Omental fat pad (tissue), 4 donors: ENCODE measurements around the gene JAZF1. TPM values are rescaled to one million over a fixed set of nuclear protein-coding genes. Genes with fewer than 3 reads are reported as not detected.

ENCODE experiments used
- ATAC-seq: fragments of 150-250 bp; one replicate; pipeline ENCODE4 v1.9.1; 2016; ENCODE audit warnings: mild to moderate bottlenecking, moderate library complexity; ENCODE audit not compliant: low FRiP score
- DNase-seq: peaks from one replicate; pipeline ENCODE4 v3.0.0-alpha.2; 2019; ENCODE audit warnings: low spot score
- CTCF ChIP-seq, 3 donors: fragments of 450-650 bp; IDR thresholded peaks; one replicate each; pipeline ENCODE4 v1.5.1; 2016 to 2017; ENCODE audit warnings: antibody characterized with exemption in 3 of 3, mild to moderate bottlenecking in 3 of 3, moderate library complexity in 2 of 3
- total RNA-seq, 4 donors: library from RNA; depleted of rRNA; stranded (reverse); fragments of >200 nt; gene quantifications; one replicate each; pipeline ENCODE4 v1.1.0, GENCODE V29; 2016

The JAZF1 gene
- total RNA-seq, 4 donors from 2014 or later = 12.1 to 15.3 (median 12.8) TPM

GRCh38 chr7:28065308-28065707 lies 115.3 kb downstream of the JAZF1 start:
- no peak for TF ChIP-seq CTCF (IDR thresholded peaks at IDR 0.05)
- no peak for DNase-seq
- peak; percentile 33 for ATAC-seq

GRCh38 chr7:28064437-28064836 lies 116.2 kb downstream of the JAZF1 start:
- TF ChIP-seq CTCF (IDR thresholded peaks at IDR 0.05) = no peak
- no peak for ATAC-seq
- DNase-seq = no peak

- peak; percentile 79 for DNase-seq
- peak; percentile 77 for ATAC-seq
- TF ChIP-seq CTCF (IDR thresholded peaks at IDR 0.05) = no peak
Measured at GRCh38 chr7:28062197-28062991, 118.2 kb downstream of the JAZF1 start.

DNA sequence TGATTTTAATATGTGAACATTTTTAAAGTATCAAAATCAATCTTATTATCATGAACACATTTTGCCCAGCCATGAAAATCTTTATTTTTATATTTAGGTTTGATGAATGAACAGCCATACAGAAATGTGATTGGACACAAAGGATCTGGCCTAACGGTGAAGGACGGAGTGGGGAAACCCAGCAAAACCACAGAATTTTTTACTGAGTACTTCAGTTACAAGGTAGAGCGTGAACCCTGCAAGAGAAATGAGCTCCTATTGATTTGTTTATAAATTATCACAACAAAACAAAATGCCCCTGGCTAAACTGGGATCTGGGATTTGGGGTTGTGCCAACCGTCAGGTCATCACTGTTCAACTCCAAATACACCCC lies 118.8 kb downstream of the JAZF1 start:
- no peak for ATAC-seq
- TF ChIP-seq CTCF (IDR thresholded peaks at IDR 0.05) = no peak
- DNase-seq = no peak

- ATAC-seq (no peak), DNase-seq (no peak)
- no peak for TF ChIP-seq CTCF (IDR thresholded peaks at IDR 0.05)
Measured at GRCh38 chr7:28060371-28060950, 120.1 kb downstream of the JAZF1 start.

DNA sequence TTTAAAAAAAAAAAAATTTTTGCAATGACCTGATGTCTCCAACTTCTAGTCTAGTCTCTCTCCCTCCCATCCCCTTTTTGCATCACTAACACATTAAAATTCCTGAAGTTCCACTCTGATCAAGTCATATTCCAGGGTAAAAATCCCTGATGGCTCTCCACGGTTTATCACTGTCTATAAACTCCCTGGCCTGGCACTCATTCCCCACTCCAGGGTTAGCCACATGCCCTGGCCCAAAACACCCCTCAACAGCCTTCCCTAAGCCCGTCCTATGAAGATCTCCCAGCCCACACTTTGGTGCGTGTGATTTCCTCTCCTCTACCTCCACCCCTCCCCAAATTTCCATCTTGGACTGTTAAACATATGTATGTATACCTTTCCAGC lies 125.4 kb downstream of the JAZF1 start:
- TF ChIP-seq CTCF (IDR thresholded peaks at IDR 0.05) = no peak
- DNase-seq (no peak), ATAC-seq (peak; percentile 59)
